HCT116 (cell line): Measurements from ENCODE around the gene RAMP3. TPM values are rescaled to one million over a fixed set of nuclear protein-coding genes. Genes with fewer than 3 reads are reported as not detected.

Source experiments
- ATAC-seq: fragments of 200-7000 bp; cut with Tn5 transposase; 2 replicates; pipeline ENCODE4 v1.9.1; 2020; ENCODE audit warnings: mild to moderate bottlenecking, moderate library complexity
- BruUV-seq: library from RNA; stranded (reverse); fragments of 400-500 nt; replicated peaks from 2 replicates; lab custom pipeline; 2021; lab: Mats Ljungman, UMichigan
- CTCF ChIA-PET: fragments of 300-600 bp; sonication (Branson Sonifier 250); formaldehyde crosslinking; loops from one replicate; lab custom pipeline; 2021; ENCODE audit warnings: antibody characterized with exemption; lab: Charles Lee
- POLR2A ChIA-PET: fragments of 300-600, 350-600 bp; sonication (Branson Sonifier 250); formaldehyde crosslinking; loops from one replicate; lab custom pipeline; 2021; ENCODE audit warnings: antibody characterized with exemption; lab: Charles Lee
- RAD21 ChIA-PET, 2 experiments: fragments of 300-600 bp; sonication (Branson Sonifier 250); formaldehyde crosslinking; loops; one replicate each; lab custom pipeline; 2023; ENCODE audit warnings: low total read pairs in 2 of 2; ENCODE audit not compliant: uncharacterized antibody in 2 of 2, unreplicated experiment in 2 of 2, low non-redundant PET in 1 of 2; lab: Charles Lee
- DNase-seq: peaks from one replicate; pipeline ENCODE4 v3.0.0-alpha.2; 2010; ENCODE audit warnings: low read depth, low spot score
- H2AFZ ChIP-seq: fragments of 200-600 bp; shearing (Covaris generic), sonication (generic); 2 replicates; pipeline ENCODE4 v1.6.1; 2017; ENCODE audit warnings: low read depth, mixed run types, mixed read lengths, antibody characterized with exemption, low read length; ENCODE audit not compliant: poor library complexity, severe bottlenecking
- H3K27ac ChIP-seq: 2 replicates; pipeline ENCODE4 v1.5.1; 2012; ENCODE audit warnings: low read depth, low read length
- H3K27me3 ChIP-seq: fragments of 200-600 bp; sonication (generic); 2 replicates; pipeline ENCODE4 v1.6.1; 2016; ENCODE audit warnings: mixed run types, low read length, mixed read lengths; ENCODE audit not compliant: insufficient read depth
- H3K36me3 ChIP-seq, 2 experiments: fragments of 200-500 bp in 1 of 2; fragments of 200-600 bp in 1 of 2; sonication (Bioruptor generic) in 1 of 2; sonication (generic) in 1 of 2; 2 replicates each; pipeline versions ENCODE4 v1.5.1 to v1.6.1; 2014 to 2016; ENCODE audit warnings: low read length in 2 of 2, inconsistent platforms in 1 of 2, mixed read lengths in 1 of 2, mixed run types in 1 of 2; ENCODE audit not compliant: insufficient read depth in 2 of 2, control insufficient read depth in 1 of 2
- H3K4me1 ChIP-seq, 2 experiments: fragments of 200-600 bp in 1 of 2; sonication (generic) in 1 of 2; 2 replicates each; pipeline versions ENCODE4 v1.5.1 to v1.6.1; 2012 to 2017; ENCODE audit warnings: low read length in 2 of 2, inconsistent platforms in 1 of 2, mild to moderate bottlenecking in 1 of 2, mixed read lengths in 1 of 2, mixed run types in 1 of 2, moderate library complexity in 1 of 2; ENCODE audit not compliant: insufficient read depth in 2 of 2, control insufficient read depth in 1 of 2
- H3K4me2 ChIP-seq: fragments of 200-600 bp; sonication (generic); 2 replicates; pipeline ENCODE4 v1.6.1; 2017; ENCODE audit warnings: mixed run types, low read length, mixed read lengths
- H3K4me3 ChIP-seq, 2 experiments: fragments of 200-600 bp in 1 of 2; sonication (generic) in 1 of 2; replicated peaks in 1 of 2; 2 replicates each; pipeline ENCODE4 v1.5.1; 2011 to 2016; ENCODE audit warnings: low read length in 2 of 2, control low read depth in 1 of 2, low read depth in 1 of 2, mild to moderate bottlenecking in 1 of 2, mixed read lengths in 1 of 2, mixed run types in 1 of 2
- H3K79me2 ChIP-seq: fragments of 200-600 bp; sonication (generic); 2 replicates; pipeline ENCODE4 v1.6.1; 2017; ENCODE audit warnings: mild to moderate bottlenecking, mixed run types, low read length, moderate library complexity, mixed read lengths; ENCODE audit not compliant: insufficient read depth
- H3K9ac ChIP-seq: fragments of 200-600 bp; sonication (generic); 2 replicates; pipeline ENCODE4 v1.6.1; 2016; ENCODE audit warnings: low read length, mixed read lengths
- H3K9me2 ChIP-seq: fragments of 200-600 bp; sonication (generic), shearing (Covaris generic); 2 replicates; pipeline ENCODE4 v1.6.1; 2017; ENCODE audit warnings: mixed run types, mild to moderate bottlenecking, moderate library complexity; ENCODE audit not compliant: insufficient read depth
- H3K9me3 ChIP-seq, 2 experiments: fragments of 200-500 bp in 1 of 2; fragments of 200-600 bp in 1 of 2; sonication (Bioruptor generic) in 1 of 2; sonication (generic) in 1 of 2; 2 replicates each; pipeline ENCODE4 v1.6.1; 2014 to 2017; ENCODE audit warnings: low read length in 2 of 2, mixed read lengths in 2 of 2, inconsistent platforms in 1 of 2, low read depth in 1 of 2, mild to moderate bottlenecking in 1 of 2, mixed run types in 1 of 2, moderate library complexity in 1 of 2; ENCODE audit not compliant: control insufficient read depth in 1 of 2, insufficient read depth in 1 of 2
- H4K20me1 ChIP-seq: fragments of 200-600 bp; sonication (generic), shearing (Covaris generic); 2 replicates; pipeline ENCODE4 v1.6.1; 2017; ENCODE audit warnings: mixed run types, mild to moderate bottlenecking, moderate library complexity; ENCODE audit not compliant: insufficient read depth
- ATF3 ChIP-seq: IDR thresholded peaks from 2 replicates; pipeline ENCODE4 v1.6.1; 2012
- ELF1 ChIP-seq: IDR thresholded peaks from 2 replicates; pipeline ENCODE4 v1.6.1; 2012; ENCODE audit warnings: low read depth, borderline replicate concordance
- JUND ChIP-seq: IDR thresholded peaks from 2 replicates; pipeline ENCODE4 v1.6.1; 2012
- POLR2AphosphoS5 ChIP-seq: IDR thresholded peaks from 2 replicates; pipeline ENCODE4 v1.6.1; 2011; ENCODE audit warnings: mild to moderate bottlenecking, low read depth, low read length, moderate library complexity
- SIN3A ChIP-seq: IDR thresholded peaks from 2 replicates; pipeline ENCODE4 v1.6.1; 2012; ENCODE audit warnings: low read depth
- SP1 ChIP-seq: IDR thresholded peaks from 2 replicates; pipeline ENCODE4 v1.6.1; 2012; ENCODE audit warnings: low read depth
- ZNF274 ChIP-seq: fragments of 200-500 bp; sonication (Bioruptor generic); IDR thresholded peaks from 2 replicates; pipeline ENCODE4 v1.6.1; 2014; ENCODE audit warnings: mild to moderate bottlenecking, low read depth, low read length, inconsistent platforms
- intact Hi-C: fragments of 100-400 bp; cut with micrococcal nuclease; formaldehyde crosslinking; loops from 2 replicates; pipeline ENCODE4 v1.10.0; 2022
- total RNA-seq: library from RNA; stranded (reverse); gene quantifications from one replicate; pipeline ENCODE4 v1.2.1, GENCODE V29; 2021; ENCODE audit not compliant: unreplicated experiment
- TF ChIP-seq, protein P1 (sequence below): IDR thresholded peaks from 2 replicates; pipeline ENCODE4 v1.6.1; 2012; ENCODE audit warnings: low read depth

Gene RAMP3
- total RNA-seq, 1 experiment from 2014 or later: not detected

- TF ChIP-seq ZNF274: no peak
- no peak for TF ChIP-seq SIN3A
- TF ChIP-seq, all 23 proteins: peak for 0
Observed at GRCh38 chr7:45211066-45211465, 53.5 kb downstream of the RAMP3 start (continued).

GRCh38 chr7:45211958-45212357 is 54.4 kb downstream of the RAMP3 start:
- TF ChIP-seq ATF3 (no peak), ELF1 (no peak), JUND (no peak)
- Histone ChIP-seq H3K27me3 (peaks cover 89% of the 10 kb centered on the region), H3K4me3 (no peak overlapping the region), H3K27ac (no peak overlapping the region), H3K9me3 (no peaks in the 10 kb centered on the region), H3K36me3 (no peaks in the 10 kb centered on the region), H4K20me1 (no peaks in the 10 kb centered on the region), H3K4me2 (no peak overlapping the region), H3K9ac (no peak overlapping the region), H3K4me1 (no peaks in the 10 kb centered on the region), H3K9me2 (no peaks in the 10 kb centered on the region), H3K79me2 (no peaks in the 10 kb centered on the region), H2AFZ (no peak overlapping the region)
- DNase-seq (no peak), ATAC-seq (no peak)
- intact Hi-C loops: no loop called here
- POLR2A ChIA-PET: no interaction called here
- CTCF ChIA-PET: no interaction called here
- BruUV-seq: no TSS peak
- RAD21 ChIA-PET: no interaction called here

DNA sequence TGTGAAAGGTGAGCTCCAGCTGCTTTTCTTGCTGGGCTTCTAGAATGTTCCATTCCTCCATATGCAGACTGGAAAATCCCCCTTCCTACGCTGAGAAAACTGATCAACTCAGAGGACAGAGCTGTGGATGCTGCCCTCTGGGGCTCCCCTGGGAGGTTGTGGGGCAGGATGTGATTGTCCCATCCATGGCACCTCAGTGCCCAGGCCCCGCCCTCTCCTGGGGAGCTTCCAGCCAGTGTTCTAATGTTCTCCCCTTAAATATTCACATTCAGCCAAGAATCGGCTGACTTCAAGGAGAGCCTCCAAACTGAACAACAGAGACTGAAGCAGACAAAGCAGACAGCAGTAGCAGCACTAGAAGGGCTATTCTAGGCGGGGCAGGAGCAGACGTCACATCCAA is 55.0 kb downstream of the RAMP3 start:
- H3K4me2 ChIP-seq: no peak overlapping the region
- H3K27me3 ChIP-seq: peaks cover 89% of the 10 kb centered on the region
- H3K27ac ChIP-seq: no peak overlapping the region
- DNase-seq (no peak), ATAC-seq (no peak)
- no peaks in the 10 kb centered on the region for H4K20me1 ChIP-seq
- H3K4me1 ChIP-seq: no peaks in the 10 kb centered on the region
- no peaks in the 10 kb centered on the region for H3K9me3 ChIP-seq
- no peak overlapping the region for H2AFZ ChIP-seq
- no TSS peak for BruUV-seq
- intact Hi-C loops: no loop called here
- no peaks in the 10 kb centered on the region for H3K36me3 ChIP-seq
- H3K79me2 ChIP-seq: no peaks in the 10 kb centered on the region
- no peaks in the 10 kb centered on the region for H3K9me2 ChIP-seq
- no peak overlapping the region for H3K9ac ChIP-seq
- TF ChIP-seq POLR2AphosphoS5 (no peak), SP1 (no peak)
- TF ChIP-seq, protein P1, sequence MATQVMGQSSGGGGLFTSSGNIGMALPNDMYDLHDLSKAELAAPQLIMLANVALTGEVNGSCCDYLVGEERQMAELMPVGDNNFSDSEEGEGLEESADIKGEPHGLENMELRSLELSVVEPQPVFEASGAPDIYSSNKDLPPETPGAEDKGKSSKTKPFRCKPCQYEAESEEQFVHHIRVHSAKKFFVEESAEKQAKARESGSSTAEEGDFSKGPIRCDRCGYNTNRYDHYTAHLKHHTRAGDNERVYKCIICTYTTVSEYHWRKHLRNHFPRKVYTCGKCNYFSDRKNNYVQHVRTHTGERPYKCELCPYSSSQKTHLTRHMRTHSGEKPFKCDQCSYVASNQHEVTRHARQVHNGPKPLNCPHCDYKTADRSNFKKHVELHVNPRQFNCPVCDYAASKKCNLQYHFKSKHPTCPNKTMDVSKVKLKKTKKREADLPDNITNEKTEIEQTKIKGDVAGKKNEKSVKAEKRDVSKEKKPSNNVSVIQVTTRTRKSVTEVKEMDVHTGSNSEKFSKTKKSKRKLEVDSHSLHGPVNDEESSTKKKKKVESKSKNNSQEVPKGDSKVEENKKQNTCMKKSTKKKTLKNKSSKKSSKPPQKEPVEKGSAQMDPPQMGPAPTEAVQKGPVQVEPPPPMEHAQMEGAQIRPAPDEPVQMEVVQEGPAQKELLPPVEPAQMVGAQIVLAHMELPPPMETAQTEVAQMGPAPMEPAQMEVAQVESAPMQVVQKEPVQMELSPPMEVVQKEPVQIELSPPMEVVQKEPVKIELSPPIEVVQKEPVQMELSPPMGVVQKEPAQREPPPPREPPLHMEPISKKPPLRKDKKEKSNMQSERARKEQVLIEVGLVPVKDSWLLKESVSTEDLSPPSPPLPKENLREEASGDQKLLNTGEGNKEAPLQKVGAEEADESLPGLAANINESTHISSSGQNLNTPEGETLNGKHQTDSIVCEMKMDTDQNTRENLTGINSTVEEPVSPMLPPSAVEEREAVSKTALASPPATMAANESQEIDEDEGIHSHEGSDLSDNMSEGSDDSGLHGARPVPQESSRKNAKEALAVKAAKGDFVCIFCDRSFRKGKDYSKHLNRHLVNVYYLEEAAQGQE: no peak
- RAD21 ChIA-PET: no interaction called here
- CTCF ChIA-PET: no interaction called here
- H3K4me3 ChIP-seq: no peak overlapping the region
- POLR2A ChIA-PET: no interaction called here
